Muscle of leg (tissue), 11 donors: ENCODE measurements around the gene SSBP2. TPM values are rescaled to one million over a fixed set of nuclear protein-coding genes. Genes with fewer than 3 reads are reported as not detected.

Experiments
- DNase-seq: peaks from one replicate; pipeline ENCODE4 v3.0.0; 2013
- H3K27ac ChIP-seq: one replicate; pipeline ENCODE4 v1.5.1; 2013; ENCODE audit warnings: mild to moderate bottlenecking, low read length, control low read depth
- H3K27me3 ChIP-seq: one replicate; pipeline ENCODE4 v1.6.1; 2013; ENCODE audit warnings: low read length; ENCODE audit not compliant: control insufficient read depth, insufficient read depth
- H3K36me3 ChIP-seq: one replicate; pipeline ENCODE4 v1.6.1; 2013; ENCODE audit warnings: low read length; ENCODE audit not compliant: control insufficient read depth, insufficient read depth
- H3K4me1 ChIP-seq: one replicate; pipeline ENCODE4 v1.6.1; 2013; ENCODE audit warnings: low read length; ENCODE audit not compliant: control insufficient read depth, insufficient read depth
- H3K4me3 ChIP-seq: one replicate; pipeline ENCODE4 v1.5.1; 2013; ENCODE audit warnings: low read length, control low read depth
- H3K9me3 ChIP-seq: replicated peaks from 2 replicates; pipeline ENCODE4 v1.6.1; 2013; ENCODE audit warnings: low read depth, low read length; ENCODE audit not compliant: control insufficient read depth
- WGBS: methylation state at CpG from one replicate; pipeline ENCODE4 v1.1.5; 2013; ENCODE audit warnings: missing lambda C conversion rate; ENCODE audit not compliant: insufficient coverage; 5-methylcytosine and 5-hydroxymethylcytosine counted together
- polyA plus RNA-seq, 8 donors: library from polyadenylated mRNA; unstranded; fragments of 120-200 nt; gene quantifications; one replicate each; pipeline versions ENCODE4 v1.2.1 to v1.2.3, GENCODE V29; 2013; ENCODE audit warnings: inconsistent platforms in 1 of 8, low replicate concordance in 1 of 8; ENCODE audit not compliant: insufficient read length in 8 of 8, insufficient read depth in 1 of 8
- total RNA-seq: library from RNA; stranded (reverse); fragments of 120-200 nt; gene quantifications from one replicate; pipeline ENCODE4 v1.2.4, GENCODE V29; 2013

SSBP2 gene
- total and polyA plus RNA-seq, 9 donors, result 40.8 to 57.8 (median 51.9) TPM

- DNase-seq, result peak; percentile 50
These were observed 1.2 kb downstream of the SSBP2 start for GRCh38 chr5:81749561-81750307.

GRCh38 chr5:81749192-81749560 is 1.7 kb downstream of the SSBP2 start:
- Histone ChIP-seq H3K36me3 (no peaks in the 10 kb centered on the region), H3K9me3 (no peaks in the 10 kb centered on the region), H3K27ac (peak overlapping the region; percentile 77), H3K4me3 (peak overlapping the region; percentile 61), H3K4me1 (peaks cover 10% of the 10 kb centered on the region), H3K27me3 (no peaks in the 10 kb centered on the region)
- DNase-seq, result peak; percentile 50
- WGBS, result 3% methylated on average over 5 of the region's 6 CpGs

More at GRCh38 chr5:81749561-81750307, 1.2 kb downstream of the SSBP2 start:
- H3K9me3 ChIP-seq, result no peaks in the 10 kb centered on the region
- peak overlapping the region; percentile 61 for H3K4me3 ChIP-seq
- H3K4me1 ChIP-seq, result peaks cover 10% of the 10 kb centered on the region
- no peaks in the 10 kb centered on the region for H3K27me3 ChIP-seq
- no peaks in the 10 kb centered on the region for H3K36me3 ChIP-seq
- under 1% methylated on average over 44 of the region's 61 CpGs for WGBS
- H3K27ac ChIP-seq, result peak overlapping the region; percentile 77

GRCh38 chr5:81748556-81748955 is 2.3 kb downstream of the SSBP2 start:
- H3K27ac ChIP-seq, result no peak overlapping the region
- peak; percentile 52 for DNase-seq
- H3K27me3 ChIP-seq, result no peaks in the 10 kb centered on the region

GRCh38 chr5:81747030-81747429 is 3.9 kb downstream of the SSBP2 start:
- no peaks in the 10 kb centered on the region for H3K36me3 ChIP-seq
- H3K27ac ChIP-seq, result no peak overlapping the region
- DNase-seq, result no peak
- H3K27me3 ChIP-seq, result no peaks in the 10 kb centered on the region
- WGBS, result no CpG with 5 or more reads among the region's 2 CpGs
- H3K4me1 ChIP-seq, result peaks cover 6% of the 10 kb centered on the region
- H3K9me3 ChIP-seq, result no peaks in the 10 kb centered on the region
- no peak overlapping the region for H3K4me3 ChIP-seq

More at GRCh38 chr5:81748556-81748955, 2.3 kb downstream of the SSBP2 start:
- H3K9me3 ChIP-seq, result no peaks in the 10 kb centered on the region
- H3K4me3 ChIP-seq, result no peak overlapping the region
- peaks cover 10% of the 10 kb centered on the region for H3K4me1 ChIP-seq
- no CpG with 5 or more reads among the region's 3 CpGs for WGBS
- H3K36me3 ChIP-seq, result no peaks in the 10 kb centered on the region

GRCh38 chr5:81740758-81741157 is 10.1 kb downstream of the SSBP2 start:
- WGBS, result no CpG with 5 or more reads among the region's 2 CpGs
- Histone ChIP-seq H3K9me3 (no peaks in the 10 kb centered on the region), H3K36me3 (no peaks in the 10 kb centered on the region)

GRCh38 chr5:81739291-81739690 is 11.6 kb downstream of the SSBP2 start:
- no peak for DNase-seq
- H3K27me3 ChIP-seq, result no peaks in the 10 kb centered on the region
- no CpG with 5 or more reads among the region's 2 CpGs for WGBS
- H3K9me3 ChIP-seq, result no peaks in the 10 kb centered on the region
- H3K27ac ChIP-seq, result no peak overlapping the region
- no peaks in the 10 kb centered on the region for H3K4me1 ChIP-seq
- H3K4me3 ChIP-seq, result no peak overlapping the region
- H3K36me3 ChIP-seq, result no peaks in the 10 kb centered on the region

More at GRCh38 chr5:81740758-81741157, 10.1 kb downstream of the SSBP2 start:
- Histone ChIP-seq H3K27me3 (no peaks in the 10 kb centered on the region), H3K4me1 (no peaks in the 10 kb centered on the region), H3K4me3 (no peak overlapping the region), H3K27ac (no peak overlapping the region)
- no peak for DNase-seq

- Histone ChIP-seq H3K9me3 (no peaks in the 10 kb centered on the region), H3K27ac (no peak overlapping the region), H3K4me1 (no peaks in the 10 kb centered on the region), H3K27me3 (no peaks in the 10 kb centered on the region), H3K4me3 (no peak overlapping the region), H3K36me3 (no peaks in the 10 kb centered on the region)
- WGBS, result no CpG with 5 or more reads among the region's 1 CpG
- DNase-seq, result no peak
These were observed 21.6 kb downstream of the SSBP2 start for GRCh38 chr5:81729276-81729675.

GRCh38 chr5:81728301-81728700 is 22.6 kb downstream of the SSBP2 start:
- Histone ChIP-seq H3K4me3 (no peak overlapping the region), H3K4me1 (no peaks in the 10 kb centered on the region), H3K36me3 (no peaks in the 10 kb centered on the region), H3K27me3 (no peaks in the 10 kb centered on the region), H3K27ac (no peak overlapping the region), H3K9me3 (no peaks in the 10 kb centered on the region)
- no peak for DNase-seq
- WGBS, result no CpG with 5 or more reads among the region's 3 CpGs

GRCh38 chr5:81726297-81726696 is 24.6 kb downstream of the SSBP2 start:
- Histone ChIP-seq H3K9me3 (no peaks in the 10 kb centered on the region), H3K4me1 (no peaks in the 10 kb centered on the region), H3K36me3 (no peaks in the 10 kb centered on the region), H3K27ac (no peak overlapping the region), H3K4me3 (no peak overlapping the region), H3K27me3 (no peaks in the 10 kb centered on the region)
- peak; percentile 9 for DNase-seq
- 25% methylated on average over 1 of the region's 1 CpG for WGBS

GRCh38 chr5:81724571-81724970 is 26.3 kb downstream of the SSBP2 start:
- no peaks in the 10 kb centered on the region for H3K27me3 ChIP-seq
- no peak for DNase-seq
- no CpG with 5 or more reads among the region's 5 CpGs for WGBS
- H3K9me3 ChIP-seq, result no peaks in the 10 kb centered on the region
- no peaks in the 10 kb centered on the region for H3K4me1 ChIP-seq
- H3K4me3 ChIP-seq, result no peak overlapping the region
- no peak overlapping the region for H3K27ac ChIP-seq
- no peaks in the 10 kb centered on the region for H3K36me3 ChIP-seq
